ENCODE measurements around the gene DUSP3.

Gene DUSP3

GRCh38 chr17:43767713-43768059 lies 11.1 kb downstream of the DUSP3 start:
- no peak for DNase-seq

GRCh38 chr17:43767053-43767712 lies 11.6 kb downstream of the DUSP3 start:
- no peak for DNase-seq

- peak; percentile 40 to 70 (median 53) for DNase-seq
Observed at GRCh38 chr17:43766413-43767052, 12.2 kb downstream of the DUSP3 start.

GRCh38 chr17:43760254-43760852 lies 18.4 kb downstream of the DUSP3 start:
- peak; percentile 82 to 96 (median 90) for DNase-seq

- DNase-seq, result no peak
Observed at GRCh38 chr17:43759836-43760235, 18.9 kb downstream of the DUSP3 start.

GRCh38 chr17:43758497-43759174 lies 20.1 kb downstream of the DUSP3 start, which contains the start of gene SOST:
Gene SOST (minus strand): TSS chr17:43758791. CDS start chr17:43758741, 50 bp downstream.
- DNase-seq, result no peak

GRCh38 chr17:43758086-43758485 lies 20.7 kb downstream of the DUSP3 start:
- no peak for DNase-seq

GRCh38 chr17:43757171-43757660 lies 21.6 kb downstream of the DUSP3 start:
- DNase-seq, result no peak

GRCh38 chr17:43756201-43756600 lies 22.6 kb downstream of the DUSP3 start:
- DNase-seq, result no peak

- peak in 2 of 3 experiments; percentile 29 to 43 for DNase-seq
Observed at GRCh38 chr17:43755389-43755875, 23.3 kb downstream of the DUSP3 start.

GRCh38 chr17:43754947-43755346 lies 23.8 kb downstream of the DUSP3 start:
- DNase-seq, result no peak

GRCh38 chr17:43753493-43754129 lies 25.2 kb downstream of the DUSP3 start:
- DNase-seq, result no peak

GRCh38 chr17:43750153-43750552 lies 28.6 kb downstream of the DUSP3 start:
- no peak for DNase-seq

- DNase-seq, result no peak
Observed at GRCh38 chr17:43745541-43745940, 33.2 kb downstream of the DUSP3 start.

- no peak for DNase-seq
Observed at GRCh38 chr17:43741636-43742035, 37.1 kb downstream of the DUSP3 start.

- DNase-seq, result no peak
Observed at GRCh38 chr17:43740541-43740940, 38.2 kb downstream of the DUSP3 start.

- DNase-seq, result no peak
Observed at GRCh38 chr17:43737722-43738121, 41.1 kb downstream of the DUSP3 start.

GRCh38 chr17:43736389-43736788 lies 42.4 kb downstream of the DUSP3 start:
- no peak for DNase-seq

- no peak for DNase-seq
Observed at GRCh38 chr17:43734376-43734775, 44.4 kb downstream of the DUSP3 start.

GRCh38 chr17:43733956-43734355 lies 44.8 kb downstream of the DUSP3 start:
- no peak for DNase-seq

- no peak for DNase-seq
Observed at GRCh38 chr17:43732958-43733357, 45.8 kb downstream of the DUSP3 start.

GRCh38 chr17:43728081-43728480 lies 50.7 kb downstream of the DUSP3 start:
- no peak for DNase-seq
